Keratinocyte (primary cell): ENCODE measurements around the gene DNLZ. TPM values are rescaled to one million over a fixed set of nuclear protein-coding genes. Genes with fewer than 3 reads are reported as not detected.

Source experiments
- DNase-seq: peaks from one replicate; pipeline ENCODE4 v3.0.0-alpha.2; 2011; ENCODE audit warnings: low read depth, missing footprints, low spot score
- FAIRE-seq: peaks from 2 replicates; lab custom pipeline; 2011; peaks lifted over from hg19 to GRCh38; lab: Jason Lieb, UNC
- H2AFZ ChIP-seq: 2 replicates; pipeline ENCODE4 v1.6.0; 2012; ENCODE audit warnings: low read length, control low read depth, inconsistent platforms; ENCODE audit not compliant: control insufficient read depth
- H3K27ac ChIP-seq: 2 replicates; pipeline ENCODE4 v1.5.1; 2011; ENCODE audit warnings: low read length; ENCODE audit not compliant: control insufficient read depth, insufficient read depth
- H3K27me3 ChIP-seq: 3 replicates; pipeline ENCODE4 v1.6.0; 2011; ENCODE audit warnings: low read length; ENCODE audit not compliant: control insufficient read depth, insufficient read depth; ENCODE audit errors: extremely low read depth
- H3K36me3 ChIP-seq, 2 experiments: 2 replicates in 1 of 2; 3 replicates in 1 of 2; pipeline ENCODE4 v1.5.1; 2011; ENCODE audit warnings: low read length in 2 of 2, mild to moderate bottlenecking in 1 of 2; ENCODE audit not compliant: control insufficient read depth in 2 of 2, insufficient read depth in 2 of 2; ENCODE audit errors: extremely low read depth in 1 of 2
- H3K4me1 ChIP-seq: 3 replicates; pipeline ENCODE4 v1.5.1; 2011; ENCODE audit warnings: low read length; ENCODE audit not compliant: control insufficient read depth, insufficient read depth; ENCODE audit errors: extremely low read depth
- H3K4me2 ChIP-seq: 3 replicates; pipeline ENCODE4 v1.6.0; 2011; ENCODE audit warnings: low read depth, low read length; ENCODE audit not compliant: control insufficient read depth, insufficient read depth; ENCODE audit errors: extremely low read depth
- H3K4me3 ChIP-seq, 3 experiments: fragments of 200-600 bp in 1 of 3; sonication (generic) in 1 of 3; 2 replicates in 2 of 3; 3 replicates in 1 of 3; pipeline ENCODE4 v1.5.1; 2011 to 2016; ENCODE audit warnings: low read length in 3 of 3, mild to moderate bottlenecking in 3 of 3, control low read depth in 2 of 3, inconsistent platforms in 1 of 3, low read depth in 1 of 3, mixed read lengths in 1 of 3, mixed run types in 1 of 3, moderate library complexity in 1 of 3; ENCODE audit not compliant: control insufficient read depth in 2 of 3, insufficient read depth in 2 of 3; ENCODE audit errors: extremely low read depth in 1 of 3
- H3K79me2 ChIP-seq: 2 replicates; pipeline ENCODE4 v1.6.0; 2012; ENCODE audit warnings: low read length; ENCODE audit not compliant: control insufficient read depth, insufficient read depth
- H3K9ac ChIP-seq: 3 replicates; pipeline ENCODE4 v1.6.0; 2011; ENCODE audit warnings: low read length; ENCODE audit not compliant: control insufficient read depth, insufficient read depth; ENCODE audit errors: extremely low read depth
- H3K9me1 ChIP-seq: 3 replicates; pipeline ENCODE4 v1.6.0; 2011; ENCODE audit warnings: low read length; ENCODE audit not compliant: control insufficient read depth, insufficient read depth; ENCODE audit errors: extremely low read depth
- H3K9me3 ChIP-seq: 2 replicates; pipeline ENCODE4 v1.5.1; 2012; ENCODE audit warnings: low read depth, low read length; ENCODE audit not compliant: control insufficient read depth
- H4K20me1 ChIP-seq: 3 replicates; pipeline ENCODE4 v1.6.0; 2011; ENCODE audit warnings: low read length; ENCODE audit not compliant: control insufficient read depth, insufficient read depth; ENCODE audit errors: extremely low read depth
- EZH2 ChIP-seq: IDR thresholded peaks from one replicate; pipeline ENCODE4 v1.6.1; 2012; ENCODE audit warnings: inconsistent platforms, mild to moderate bottlenecking, low read length, moderate library complexity
- dilution Hi-C: fragments of 300-500 bp; cut with MboI; formaldehyde crosslinking; loops from one replicate; pipeline ENCODE4 v1.7.0; 2020; ENCODE audit warnings: low sequenced_read_pairs; ENCODE audit not compliant: extremely low pct_ligation_motif_present
- polyA plus RNA-seq, 5 experiments: library from polyadenylated mRNA; depleted of rRNA in 3 of 5; stranded (reverse) in 3 of 5; stranded (forward) in 1 of 5; unstranded in 1 of 5; fragments of >200 nt; gene quantifications; 1 replicate in 1 of 5; 2 replicates in 3 of 5; 3 replicates in 1 of 5; pipeline versions ENCODE4 v1.2.1 to v1.2.3, GENCODE V29; 2011 to 2012; ENCODE audit warnings: missing spikeins in 2 of 5, low read depth in 1 of 5, low replicate concordance in 1 of 5
- TF ChIP-seq, protein P1 (sequence below), 3 experiments: IDR thresholded peaks in 1 of 3; conservative IDR thresholded peaks in 1 of 3; optimal IDR thresholded peaks in 1 of 3; 2 replicates in 2 of 3; 3 replicates in 1 of 3; pipeline versions ENCODE3 to v1.5.1; 2011; ENCODE audit warnings: low read length in 3 of 3, mild to moderate bottlenecking in 3 of 3, moderate library complexity in 2 of 3, control low read depth in 1 of 3, inconsistent platforms in 1 of 3; ENCODE audit not compliant: insufficient read depth in 2 of 3; ENCODE audit errors: extremely low read depth in 1 of 3

Gene DNLZ
- polyA plus RNA-seq, 1 donor (not counting 4 experiments of a cell fraction or from before 2014, with no cell fraction given): 6.7 TPM

DNA sequence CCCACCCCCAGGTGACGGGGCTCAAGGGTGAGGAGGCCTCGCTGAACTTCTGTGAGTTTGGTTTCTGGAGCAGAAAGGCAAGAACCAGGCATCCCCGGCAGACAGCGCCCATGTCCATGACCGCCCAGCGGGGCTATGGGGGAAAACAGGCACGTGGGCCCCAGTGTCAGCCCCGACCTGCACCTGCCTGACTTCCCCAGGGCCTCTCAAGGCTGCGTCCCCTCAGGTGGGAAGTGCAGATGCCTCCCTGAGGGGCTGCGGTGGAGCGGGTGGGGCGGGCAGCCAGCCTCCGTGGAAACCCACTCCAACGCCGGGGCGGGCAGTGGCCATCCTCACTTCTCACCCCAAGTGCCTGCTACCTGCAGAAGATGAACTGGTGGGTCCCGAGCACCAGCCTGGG is 16.8 kb upstream of the DNLZ start:
- H3K9me1 ChIP-seq: no peaks in the 10 kb centered on the region

DNA sequence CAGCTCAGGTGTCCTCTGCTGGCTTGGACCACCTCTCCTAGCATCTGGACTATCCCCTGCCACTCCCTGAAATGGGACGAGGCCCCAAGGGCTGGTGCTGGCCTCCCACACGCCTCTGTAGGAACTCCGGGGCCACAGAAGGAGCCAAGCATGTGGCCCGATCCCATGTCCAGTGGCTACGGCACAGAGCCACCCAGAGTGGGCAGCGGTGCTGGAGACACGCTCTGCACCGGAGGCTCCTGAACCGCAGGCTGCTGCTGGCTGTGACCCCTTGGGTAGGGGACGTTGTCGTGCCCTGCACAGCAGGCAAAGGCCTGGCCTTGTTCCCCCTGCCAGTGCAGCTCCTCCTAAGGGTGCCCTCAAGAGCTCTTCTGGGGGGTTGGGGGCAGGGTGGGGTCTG is 16.3 kb upstream of the DNLZ start:
- DNase-seq: no peak
- TF ChIP-seq EZH2: no peak
- TF ChIP-seq, protein P1, sequence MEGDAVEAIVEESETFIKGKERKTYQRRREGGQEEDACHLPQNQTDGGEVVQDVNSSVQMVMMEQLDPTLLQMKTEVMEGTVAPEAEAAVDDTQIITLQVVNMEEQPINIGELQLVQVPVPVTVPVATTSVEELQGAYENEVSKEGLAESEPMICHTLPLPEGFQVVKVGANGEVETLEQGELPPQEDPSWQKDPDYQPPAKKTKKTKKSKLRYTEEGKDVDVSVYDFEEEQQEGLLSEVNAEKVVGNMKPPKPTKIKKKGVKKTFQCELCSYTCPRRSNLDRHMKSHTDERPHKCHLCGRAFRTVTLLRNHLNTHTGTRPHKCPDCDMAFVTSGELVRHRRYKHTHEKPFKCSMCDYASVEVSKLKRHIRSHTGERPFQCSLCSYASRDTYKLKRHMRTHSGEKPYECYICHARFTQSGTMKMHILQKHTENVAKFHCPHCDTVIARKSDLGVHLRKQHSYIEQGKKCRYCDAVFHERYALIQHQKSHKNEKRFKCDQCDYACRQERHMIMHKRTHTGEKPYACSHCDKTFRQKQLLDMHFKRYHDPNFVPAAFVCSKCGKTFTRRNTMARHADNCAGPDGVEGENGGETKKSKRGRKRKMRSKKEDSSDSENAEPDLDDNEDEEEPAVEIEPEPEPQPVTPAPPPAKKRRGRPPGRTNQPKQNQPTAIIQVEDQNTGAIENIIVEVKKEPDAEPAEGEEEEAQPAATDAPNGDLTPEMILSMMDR (optimal IDR thresholded peaks at IDR 0.05 in 1 of 3, IDR thresholded peaks at IDR 0.05 in 1 of 3, conservative IDR thresholded peaks at IDR 0.05 in 1 of 3; ENCODE audit: extremely low read depth in 1 of 3, insufficient read depth in 2 of 3, low read length in 3 of 3): no peak

More for the DNA sequence above, 16.8 kb upstream of the DNLZ start:
- FAIRE-seq (no peak), DNase-seq (no peak)
- H3K4me3 ChIP-seq: no peak overlapping the region
- H4K20me1 ChIP-seq: peaks cover 2% of the 10 kb centered on the region
- no peaks in the 10 kb centered on the region for H3K79me2 ChIP-seq
- no peak overlapping the region for H2AFZ ChIP-seq
- TF ChIP-seq, protein P1 (optimal IDR thresholded peaks at IDR 0.05 in 1 of 3, IDR thresholded peaks at IDR 0.05 in 1 of 3, conservative IDR thresholded peaks at IDR 0.05 in 1 of 3; ENCODE audit: extremely low read depth in 1 of 3, insufficient read depth in 2 of 3, low read length in 3 of 3): no peak
- TF ChIP-seq EZH2: no peak
- H3K9me3 ChIP-seq: no peaks in the 10 kb centered on the region
- H3K27me3 ChIP-seq: no peaks in the 10 kb centered on the region
- no peaks in the 10 kb centered on the region for H3K4me1 ChIP-seq
- dilution Hi-C loops: no loop called here
- H3K36me3 ChIP-seq: peaks cover 25 to 44% of the 10 kb centered on the region in 2 experiments
- no peak overlapping the region for H3K27ac ChIP-seq
- H3K9ac ChIP-seq: no peak overlapping the region
- no peak overlapping the region for H3K4me2 ChIP-seq

More for the DNA sequence above, 16.3 kb upstream of the DNLZ start:
- dilution Hi-C loops: no loop called here
- Histone ChIP-seq H3K9ac (no peak overlapping the region), H4K20me1 (peaks cover 2% of the 10 kb centered on the region), H3K27ac (no peak overlapping the region), H2AFZ (no peak overlapping the region), H3K4me3 (no peak overlapping the region), H3K4me1 (no peaks in the 10 kb centered on the region), H3K36me3 (peaks cover 25 to 44% of the 10 kb centered on the region in 2 experiments), H3K79me2 (no peaks in the 10 kb centered on the region), H3K9me3 (no peaks in the 10 kb centered on the region), H3K4me2 (no peak overlapping the region), H3K9me1 (no peaks in the 10 kb centered on the region), H3K27me3 (no peaks in the 10 kb centered on the region)
- FAIRE-seq: no peak
